ENCODE results near the gene GPR107. TPM values are rescaled to one million over a fixed set of nuclear protein-coding genes. Genes with fewer than 3 reads are reported as not detected.

The GPR107 gene
- total RNA-seq, 1 donor from 2014 or later, result 67.4 TPM

DNA sequence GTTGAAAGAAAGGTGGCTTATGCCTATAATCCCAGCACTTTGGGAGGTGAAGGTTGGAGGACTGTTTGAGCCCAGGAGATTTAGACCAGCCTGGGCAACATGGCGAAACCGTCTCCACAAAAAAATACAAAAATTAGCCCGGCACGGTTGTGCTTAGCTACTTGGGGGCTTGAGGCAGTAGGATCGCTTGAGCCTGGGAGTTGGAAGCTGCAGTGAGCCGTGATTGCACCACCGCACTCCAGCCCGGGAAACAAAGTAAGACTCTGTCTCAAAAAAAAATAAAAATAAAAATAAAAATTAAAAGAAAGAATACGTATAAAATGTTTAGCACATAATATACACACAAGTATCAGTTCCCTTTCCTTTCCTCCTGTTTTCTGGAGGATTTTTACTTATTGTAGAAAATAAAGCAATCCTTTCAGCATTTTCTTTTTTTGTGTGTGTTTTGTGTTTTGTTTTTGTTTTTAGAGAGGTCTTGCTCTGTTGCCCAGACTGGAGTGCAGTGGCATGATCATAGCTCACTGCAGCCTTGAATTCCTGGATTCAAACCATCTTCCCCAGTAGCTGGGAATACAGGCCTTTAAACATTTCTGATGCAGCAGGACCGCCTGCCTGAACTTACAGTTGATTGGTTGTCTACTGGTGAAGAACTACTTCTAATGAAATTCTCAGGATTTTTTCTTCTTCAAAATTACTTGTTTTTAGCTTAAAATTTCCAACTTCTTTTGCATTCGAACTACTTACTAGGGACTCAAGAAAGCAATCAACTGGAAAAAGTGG lies 4.1 kb upstream of the GPR107 start:
- TF ChIP-seq, protein P1, sequence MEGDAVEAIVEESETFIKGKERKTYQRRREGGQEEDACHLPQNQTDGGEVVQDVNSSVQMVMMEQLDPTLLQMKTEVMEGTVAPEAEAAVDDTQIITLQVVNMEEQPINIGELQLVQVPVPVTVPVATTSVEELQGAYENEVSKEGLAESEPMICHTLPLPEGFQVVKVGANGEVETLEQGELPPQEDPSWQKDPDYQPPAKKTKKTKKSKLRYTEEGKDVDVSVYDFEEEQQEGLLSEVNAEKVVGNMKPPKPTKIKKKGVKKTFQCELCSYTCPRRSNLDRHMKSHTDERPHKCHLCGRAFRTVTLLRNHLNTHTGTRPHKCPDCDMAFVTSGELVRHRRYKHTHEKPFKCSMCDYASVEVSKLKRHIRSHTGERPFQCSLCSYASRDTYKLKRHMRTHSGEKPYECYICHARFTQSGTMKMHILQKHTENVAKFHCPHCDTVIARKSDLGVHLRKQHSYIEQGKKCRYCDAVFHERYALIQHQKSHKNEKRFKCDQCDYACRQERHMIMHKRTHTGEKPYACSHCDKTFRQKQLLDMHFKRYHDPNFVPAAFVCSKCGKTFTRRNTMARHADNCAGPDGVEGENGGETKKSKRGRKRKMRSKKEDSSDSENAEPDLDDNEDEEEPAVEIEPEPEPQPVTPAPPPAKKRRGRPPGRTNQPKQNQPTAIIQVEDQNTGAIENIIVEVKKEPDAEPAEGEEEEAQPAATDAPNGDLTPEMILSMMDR (IDR thresholded peaks at IDR 0.05; ENCODE audit: unreplicated experiment), result no peak
- Mint-ChIP-seq H3K4me1 (peaks cover 24% of the 10 kb centered on the region), H3K27me3 (ENCODE audit: low read depth) (no peaks in the 10 kb centered on the region), H3K4me3 (no peak overlapping the region), H3K27ac (no peak overlapping the region), H3K9me3 (no peaks in the 10 kb centered on the region), H3K36me3 (no peaks in the 10 kb centered on the region)
- DNase-seq (ENCODE audit: low spot score in 2 of 2, unreplicated experiment in 2 of 2), result no peak

DNA sequence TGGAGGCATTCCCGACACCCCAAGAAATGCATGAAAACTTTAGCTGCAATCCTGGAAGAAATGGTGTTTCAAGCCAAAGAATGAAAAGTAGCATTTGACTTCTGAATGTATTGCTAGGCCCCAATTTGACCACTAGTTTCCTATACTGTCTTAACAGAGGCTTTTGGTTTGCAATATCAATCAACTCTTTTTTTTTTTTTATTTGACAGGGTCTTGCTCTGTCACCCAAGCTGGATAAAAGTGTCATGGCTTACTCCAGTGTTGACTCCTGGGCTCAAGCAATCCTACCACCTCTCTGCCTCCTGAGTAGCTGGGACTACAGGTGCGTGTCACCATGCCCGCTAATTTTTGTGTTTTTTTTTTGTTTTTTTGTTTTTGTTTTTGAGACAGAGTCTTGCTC lies 3.2 kb upstream of the GPR107 start:
- DNase-seq (ENCODE audit: low spot score in 2 of 2, unreplicated experiment in 2 of 2), result no peak
- Mint-ChIP-seq H3K27me3 (ENCODE audit: low read depth) (no peaks in the 10 kb centered on the region), H3K4me3 (no peak overlapping the region), H3K4me1 (peaks cover 23% of the 10 kb centered on the region), H3K36me3 (no peaks in the 10 kb centered on the region), H3K9me3 (no peaks in the 10 kb centered on the region), H3K27ac (peak overlapping the region; percentile 78)
- TF ChIP-seq, protein P1 (IDR thresholded peaks at IDR 0.05; ENCODE audit: unreplicated experiment), result no peak

DNA sequence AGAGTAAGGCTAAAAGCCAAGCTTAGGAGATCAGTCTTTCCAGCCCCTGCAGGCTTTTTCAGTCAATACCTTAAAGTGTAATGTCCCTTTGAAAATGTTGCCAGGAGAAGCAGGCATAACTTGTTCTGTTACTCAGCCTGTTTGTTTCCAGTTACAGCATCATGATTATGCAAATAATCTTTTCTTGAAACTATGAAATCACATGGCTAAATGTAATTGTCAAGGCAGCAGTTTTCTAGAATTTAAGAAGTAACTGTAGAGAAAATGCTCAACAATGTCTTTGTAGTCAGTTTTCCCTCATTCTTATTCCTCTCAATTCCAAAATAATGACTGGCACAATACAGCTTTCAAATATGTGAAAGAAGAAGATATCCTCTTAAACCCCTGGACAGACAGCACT lies 1.9 kb upstream of the GPR107 start:
- Mint-ChIP-seq H3K36me3 (no peaks in the 10 kb centered on the region), H3K4me3 (peak overlapping the region; percentile 56), H3K4me1 (peaks cover 22% of the 10 kb centered on the region), H3K27ac (peak overlapping the region; percentile 76), H3K27me3 (ENCODE audit: low read depth) (no peaks in the 10 kb centered on the region), H3K9me3 (no peaks in the 10 kb centered on the region)
- TF ChIP-seq, protein P1 (IDR thresholded peaks at IDR 0.05; ENCODE audit: unreplicated experiment), result no peak
- no peak for DNase-seq (ENCODE audit: low spot score in 2 of 2, unreplicated experiment in 2 of 2)

DNA sequence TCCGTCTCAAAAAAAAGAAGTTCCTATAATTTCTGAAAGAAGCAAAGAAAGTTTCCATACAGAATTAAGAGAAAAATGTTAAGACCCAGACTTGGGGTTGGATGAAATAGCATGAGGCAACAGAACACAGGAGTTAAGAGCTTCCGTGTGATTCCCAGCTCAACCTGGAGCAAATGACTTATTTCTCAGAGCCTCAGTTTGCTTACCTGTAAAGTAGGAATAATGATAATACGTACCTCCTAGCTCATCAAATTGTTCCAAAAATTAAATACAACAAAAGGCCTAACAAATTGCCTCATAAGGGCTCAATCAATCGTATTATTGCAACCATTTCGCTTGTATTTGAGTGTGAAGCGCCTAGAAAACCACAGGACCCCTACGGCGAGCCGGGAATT lies 600 bp upstream of the GPR107 start:
- peak overlapping the region; percentile 97 for H3K4me3 Mint-ChIP-seq
- DNase-seq (ENCODE audit: low spot score in 2 of 2, unreplicated experiment in 2 of 2), result no peak
- TF ChIP-seq, protein P1 (IDR thresholded peaks at IDR 0.05; ENCODE audit: unreplicated experiment), result no peak
- H3K36me3 Mint-ChIP-seq, result peaks cover under 1% of the 10 kb centered on the region
- H3K27me3 Mint-ChIP-seq (ENCODE audit: low read depth), result no peaks in the 10 kb centered on the region
- H3K4me1 Mint-ChIP-seq, result peaks cover 23% of the 10 kb centered on the region
- H3K9me3 Mint-ChIP-seq, result no peaks in the 10 kb centered on the region
- H3K27ac Mint-ChIP-seq, result peak overlapping the region; percentile 83

DNA sequence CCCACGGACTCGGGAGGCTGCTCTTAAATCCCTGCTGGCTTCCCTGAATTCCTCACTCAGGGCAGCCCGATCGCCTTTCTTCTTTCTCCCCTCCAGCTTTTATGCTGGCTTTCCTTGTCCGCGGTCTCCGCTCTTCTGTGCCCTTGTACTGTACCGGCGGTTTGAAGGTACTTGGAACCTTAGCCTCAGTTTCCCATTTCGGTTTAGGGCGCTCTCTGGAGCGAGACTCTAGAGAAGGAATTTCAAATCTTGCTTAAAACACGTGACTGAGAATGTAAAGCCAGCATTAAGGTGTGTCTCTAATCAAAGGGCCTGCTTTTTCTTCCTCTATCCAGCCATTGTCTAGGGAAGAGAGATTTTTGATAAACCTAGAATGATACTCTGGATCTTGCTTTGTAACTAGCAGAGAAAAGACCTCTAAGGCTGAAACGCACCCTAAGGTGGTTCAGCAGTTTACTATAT lies 650 bp downstream of the GPR107 start:
- TF ChIP-seq, protein P1 (IDR thresholded peaks at IDR 0.05; ENCODE audit: unreplicated experiment), result no peak
- H3K4me1 Mint-ChIP-seq, result peaks cover 30% of the 10 kb centered on the region
- H3K4me3 Mint-ChIP-seq, result peak overlapping the region; percentile 97
- DNase-seq (ENCODE audit: low spot score in 2 of 2, unreplicated experiment in 2 of 2), result no peak
- H3K9me3 Mint-ChIP-seq, result no peaks in the 10 kb centered on the region
- H3K36me3 Mint-ChIP-seq, result peaks cover 3% of the 10 kb centered on the region
- peak overlapping the region; percentile 99 for H3K27ac Mint-ChIP-seq
- H3K27me3 Mint-ChIP-seq (ENCODE audit: low read depth), result no peaks in the 10 kb centered on the region
